ENCODE data around the gene FGFRL1. TPM values are rescaled to one million over a fixed set of nuclear protein-coding genes. Genes with fewer than 3 reads are reported as not detected.

The FGFRL1 gene
- total RNA-seq, 1 experiment from 2014 or later, result 33.5 TPM

GRCh38 chr4:970046-970745 is 41.2 kb upstream of the FGFRL1 start:
- BruUV-seq (replicated peaks), result no TSS peak
- POLR2A ChIA-PET, result no interaction called here

DNA sequence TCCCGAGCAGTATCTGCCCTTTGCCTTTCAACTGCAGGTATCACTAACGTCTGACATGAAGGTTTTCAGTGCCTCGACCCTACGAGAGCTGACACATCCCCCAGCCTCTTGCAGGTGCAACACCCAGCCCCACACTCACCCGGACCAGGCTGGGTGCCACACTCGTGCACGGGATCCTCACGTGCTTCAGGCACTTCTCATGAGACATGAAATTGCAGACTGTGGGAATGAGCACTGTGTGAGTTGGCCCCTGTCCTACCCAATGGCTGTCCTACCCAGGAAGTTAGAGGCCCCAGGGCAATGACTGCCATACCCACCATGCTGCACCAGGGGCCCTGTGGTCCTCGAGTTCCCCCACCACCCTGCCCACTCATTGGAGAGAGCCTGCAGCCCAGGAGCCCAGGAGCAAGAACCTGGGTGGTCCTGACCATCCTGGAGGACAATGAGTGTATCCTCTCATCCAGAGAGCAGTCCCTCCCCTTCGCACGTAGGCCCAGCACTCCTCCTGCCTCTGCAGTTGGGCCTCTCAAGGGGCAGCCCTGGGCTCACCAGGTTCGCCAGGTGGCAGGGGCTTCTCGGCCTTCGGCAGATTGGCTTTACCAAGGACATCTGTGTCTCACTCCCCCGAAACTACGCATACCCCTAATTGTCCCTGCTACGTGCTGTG is 40.4 kb upstream of the FGFRL1 start:
- no peaks in the 10 kb centered on the region for H3K9me3 Mint-ChIP-seq (ENCODE audit: unreplicated experiment)
- peak overlapping the region; percentile 8 for H3K4me3 Mint-ChIP-seq (ENCODE audit: unreplicated experiment)
- H3K27ac Mint-ChIP-seq (ENCODE audit: low read depth, unreplicated experiment), result no peak overlapping the region
- H3K36me3 Mint-ChIP-seq (ENCODE audit: insufficient read depth, unreplicated experiment), result peaks cover 2% of the 10 kb centered on the region
- ChIA-PET POLR2A (interaction anchor here (2.5 kb wide), 1 partner anchor 39 kb away, joined by 10 read pairs; the partner anchor contains the start of genes GAK and TMEM175), CTCF (no interaction called here)
- TF ChIP-seq, protein P1, sequence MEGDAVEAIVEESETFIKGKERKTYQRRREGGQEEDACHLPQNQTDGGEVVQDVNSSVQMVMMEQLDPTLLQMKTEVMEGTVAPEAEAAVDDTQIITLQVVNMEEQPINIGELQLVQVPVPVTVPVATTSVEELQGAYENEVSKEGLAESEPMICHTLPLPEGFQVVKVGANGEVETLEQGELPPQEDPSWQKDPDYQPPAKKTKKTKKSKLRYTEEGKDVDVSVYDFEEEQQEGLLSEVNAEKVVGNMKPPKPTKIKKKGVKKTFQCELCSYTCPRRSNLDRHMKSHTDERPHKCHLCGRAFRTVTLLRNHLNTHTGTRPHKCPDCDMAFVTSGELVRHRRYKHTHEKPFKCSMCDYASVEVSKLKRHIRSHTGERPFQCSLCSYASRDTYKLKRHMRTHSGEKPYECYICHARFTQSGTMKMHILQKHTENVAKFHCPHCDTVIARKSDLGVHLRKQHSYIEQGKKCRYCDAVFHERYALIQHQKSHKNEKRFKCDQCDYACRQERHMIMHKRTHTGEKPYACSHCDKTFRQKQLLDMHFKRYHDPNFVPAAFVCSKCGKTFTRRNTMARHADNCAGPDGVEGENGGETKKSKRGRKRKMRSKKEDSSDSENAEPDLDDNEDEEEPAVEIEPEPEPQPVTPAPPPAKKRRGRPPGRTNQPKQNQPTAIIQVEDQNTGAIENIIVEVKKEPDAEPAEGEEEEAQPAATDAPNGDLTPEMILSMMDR (IDR thresholded peaks at IDR 0.05; ENCODE audit: unreplicated experiment), result no peak
- no TSS peak for BruUV-seq (replicated peaks)
- no peak for DNase-seq (ENCODE audit: unreplicated experiment)
- H3K4me1 Mint-ChIP-seq (ENCODE audit: insufficient read depth, unreplicated experiment), result peaks cover 5% of the 10 kb centered on the region
- intact Hi-C loops (cut with micrococcal nuclease), result no loop called here
- no peaks in the 10 kb centered on the region for H3K27me3 Mint-ChIP-seq (ENCODE audit: insufficient read depth, unreplicated experiment)

More at GRCh38 chr4:970046-970745, 41.2 kb upstream of the FGFRL1 start:
- TF ChIP-seq, protein P1 (IDR thresholded peaks at IDR 0.05; ENCODE audit: unreplicated experiment), result no peak
- Mint-ChIP-seq H3K27me3 (ENCODE audit: insufficient read depth, unreplicated experiment) (no peaks in the 10 kb centered on the region), H3K27ac (ENCODE audit: low read depth, unreplicated experiment) (no peak overlapping the region), H3K4me1 (ENCODE audit: insufficient read depth, unreplicated experiment) (peaks cover 5% of the 10 kb centered on the region), H3K36me3 (ENCODE audit: insufficient read depth, unreplicated experiment) (peaks cover 10% of the 10 kb centered on the region), H3K9me3 (ENCODE audit: unreplicated experiment) (no peaks in the 10 kb centered on the region), H3K4me3 (ENCODE audit: unreplicated experiment) (no peak overlapping the region)
- CTCF ChIA-PET, result no interaction called here
- DNase-seq (ENCODE audit: unreplicated experiment), result no peak
- intact Hi-C loops (cut with micrococcal nuclease), result no loop called here

- no peak for DNase-seq (ENCODE audit: unreplicated experiment)
- TF ChIP-seq, protein P1 (IDR thresholded peaks at IDR 0.05; ENCODE audit: unreplicated experiment), result no peak
- BruUV-seq (replicated peaks), result no TSS peak
- ChIA-PET POLR2A (interaction anchor here (0.7 to 2.5 kb wide), 4 partner anchors 10 to 40 kb away, joined by 3 to 10 read pairs (median 3); partner anchors contain the start of genes FGFRL1, GAK and TMEM175), CTCF (no interaction called here)
- Mint-ChIP-seq H3K27me3 (ENCODE audit: insufficient read depth, unreplicated experiment) (no peaks in the 10 kb centered on the region), H3K27ac (ENCODE audit: low read depth, unreplicated experiment) (no peak overlapping the region), H3K4me3 (ENCODE audit: unreplicated experiment) (peak overlapping the region; percentile 66), H3K4me1 (ENCODE audit: insufficient read depth, unreplicated experiment) (peaks cover 5% of the 10 kb centered on the region), H3K9me3 (ENCODE audit: unreplicated experiment) (no peaks in the 10 kb centered on the region), H3K36me3 (ENCODE audit: insufficient read depth, unreplicated experiment) (no peaks in the 10 kb centered on the region)
- intact Hi-C loops (cut with micrococcal nuclease), result no loop called here
Observed at GRCh38 chr4:971666-972500, 39.5 kb upstream of the FGFRL1 start.

Data from MCF 10A (cell line).